ENCODE data around the gene NAPEPLD.

NAPEPLD gene

DNA sequence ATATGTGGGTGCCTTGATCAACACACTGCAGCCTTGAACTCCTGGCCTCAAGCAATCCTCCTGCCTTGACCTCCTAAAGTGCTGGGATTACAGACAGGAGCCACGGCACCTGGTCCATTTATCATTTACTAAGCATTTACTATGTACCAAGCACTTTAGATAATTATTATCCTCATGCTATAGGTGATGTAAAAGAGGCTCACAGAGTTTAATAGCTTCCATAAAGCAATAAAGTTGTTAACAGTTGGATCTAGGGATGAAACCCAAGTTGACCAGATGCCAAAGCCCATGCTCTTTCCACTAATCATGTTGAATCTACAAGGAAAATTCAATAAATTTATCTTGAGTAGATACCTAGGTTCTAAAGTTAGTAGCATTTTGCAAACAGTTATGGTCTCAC lies 5.0 kb downstream of the NAPEPLD start:
- no peak overlapping the region for H3K4me3 ChIP-seq (ENCODE audit: control insufficient read depth in 1 of 7, extremely low read depth in 1 of 7, insufficient read depth in 4 of 7, low read depth in 2 of 7, low read length in 6 of 7)
- ChIA-PET POLR2A (no interaction called here), CTCF (no interaction called here)
- H3K27ac ChIP-seq (ENCODE audit: insufficient read depth in 1 of 2, low read depth in 1 of 2, low read length in 2 of 2, poor library complexity in 1 of 2, severe bottlenecking in 2 of 2): no peak overlapping the region
- H3K9me3 ChIP-seq (ENCODE audit: control extremely low read depth in 1 of 5, control insufficient read depth in 4 of 5, insufficient read depth in 2 of 5, low read depth in 1 of 5, low read length in 4 of 5): no peaks in the 10 kb centered on the region
- peaks cover 0 to 7% (median 3%) of the 10 kb centered on the region in 4 experiments for H3K36me3 ChIP-seq (ENCODE audit: control insufficient read depth in 4 of 4, insufficient read depth in 4 of 4, low read length in 3 of 4)
- no peak for DNase-seq
- no CpG with 5 or more reads among the region's 1 CpG for WGBS (ENCODE audit: insufficient coverage)
- H3K27me3 ChIP-seq (replicated peaks in 2 of 5; ENCODE audit: control insufficient read depth in 4 of 5, insufficient read depth in 5 of 5, low read length in 4 of 5): no peaks in the 10 kb centered on the region
- peaks cover 4 to 25% (median 11%) of the 10 kb centered on the region in 4 experiments for H3K4me1 ChIP-seq (ENCODE audit: control extremely low read depth in 1 of 4, control insufficient read depth in 4 of 4, insufficient read depth in 4 of 4, low read length in 3 of 4)

DNA sequence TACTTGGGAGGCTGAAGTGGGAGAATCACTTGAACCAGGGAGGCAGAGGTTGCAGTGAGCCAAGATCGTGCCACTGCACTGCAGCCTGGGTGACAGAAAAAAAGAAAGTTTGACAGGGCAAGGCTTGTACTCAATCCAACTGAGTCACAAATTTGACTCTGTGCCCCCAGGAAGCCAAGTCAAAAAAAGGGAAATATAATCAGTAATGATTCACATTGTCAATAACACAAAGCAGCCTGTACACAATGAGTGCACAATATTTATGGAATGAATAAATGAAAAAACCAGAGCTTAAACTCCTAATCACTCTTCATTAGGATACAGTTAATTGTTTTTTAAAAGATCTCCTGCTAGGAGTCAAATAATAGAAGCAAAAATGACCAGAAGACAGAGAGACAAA lies 6.4 kb downstream of the NAPEPLD start:
- ChIA-PET POLR2A (no interaction called here), CTCF (no interaction called here)
- no peaks in the 10 kb centered on the region for H3K9me3 ChIP-seq (ENCODE audit: control extremely low read depth in 1 of 5, control insufficient read depth in 4 of 5, insufficient read depth in 2 of 5, low read depth in 1 of 5, low read length in 4 of 5)
- 100% methylated on average over 1 of the region's 1 CpG for WGBS (ENCODE audit: insufficient coverage)
- H3K36me3 ChIP-seq (ENCODE audit: control insufficient read depth in 4 of 4, insufficient read depth in 4 of 4, low read length in 3 of 4): peaks cover 0 to 7% (median 3%) of the 10 kb centered on the region in 4 experiments
- peaks cover 0 to 11% (median 5%) of the 10 kb centered on the region in 4 experiments for H3K4me1 ChIP-seq (ENCODE audit: control extremely low read depth in 1 of 4, control insufficient read depth in 4 of 4, insufficient read depth in 4 of 4, low read length in 3 of 4)
- no peak for DNase-seq
- H3K4me3 ChIP-seq (ENCODE audit: control insufficient read depth in 1 of 7, extremely low read depth in 1 of 7, insufficient read depth in 4 of 7, low read depth in 2 of 7, low read length in 6 of 7): no peak overlapping the region
- no peaks in the 10 kb centered on the region for H3K27me3 ChIP-seq (replicated peaks in 2 of 5; ENCODE audit: control insufficient read depth in 4 of 5, insufficient read depth in 5 of 5, low read length in 4 of 5)
- no peak overlapping the region for H3K27ac ChIP-seq (ENCODE audit: insufficient read depth in 1 of 2, low read depth in 1 of 2, low read length in 2 of 2, poor library complexity in 1 of 2, severe bottlenecking in 2 of 2)

DNA sequence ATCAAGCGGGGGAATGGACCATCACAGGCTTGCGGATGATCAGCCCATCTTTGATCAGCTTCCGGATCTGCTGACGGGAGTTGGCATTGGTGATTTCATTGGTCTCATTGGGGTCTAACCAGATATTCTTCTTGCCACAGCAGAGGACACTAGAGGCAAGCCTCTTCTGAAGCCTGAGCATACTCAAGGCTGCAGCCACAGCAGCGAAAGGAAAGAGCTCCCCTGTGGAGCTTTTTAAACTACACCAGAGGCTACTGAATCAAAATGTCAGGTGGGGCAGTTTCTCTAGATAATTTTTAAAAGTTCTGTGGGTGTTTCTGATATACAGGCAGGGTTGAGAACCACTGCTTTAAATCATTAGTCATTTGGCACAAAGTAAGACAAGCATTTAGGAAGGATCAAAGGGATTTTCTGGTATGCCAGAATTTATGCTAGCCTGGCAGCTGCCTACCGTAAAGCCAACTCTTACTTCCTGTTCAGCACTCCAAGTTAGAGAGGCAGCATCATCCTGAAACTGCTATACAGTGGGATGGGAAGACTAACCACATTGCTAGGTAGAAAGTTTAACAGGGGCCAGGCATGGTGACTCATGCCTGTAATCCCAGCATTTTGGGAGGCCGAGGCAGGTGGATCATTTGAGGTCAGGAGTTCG lies 7.0 kb downstream of the NAPEPLD start:
- Histone ChIP-seq H3K4me1 (ENCODE audit: control extremely low read depth in 1 of 4, control insufficient read depth in 4 of 4, insufficient read depth in 4 of 4, low read length in 3 of 4) (peaks cover 0 to 5% (median 2%) of the 10 kb centered on the region in 4 experiments), H3K27ac (ENCODE audit: insufficient read depth in 1 of 2, low read depth in 1 of 2, low read length in 2 of 2, poor library complexity in 1 of 2, severe bottlenecking in 2 of 2) (no peak overlapping the region), H3K27me3 (replicated peaks in 2 of 5; ENCODE audit: control insufficient read depth in 4 of 5, insufficient read depth in 5 of 5, low read length in 4 of 5) (no peaks in the 10 kb centered on the region), H3K4me3 (ENCODE audit: control insufficient read depth in 1 of 7, extremely low read depth in 1 of 7, insufficient read depth in 4 of 7, low read depth in 2 of 7, low read length in 6 of 7) (no peak overlapping the region), H3K9me3 (ENCODE audit: control extremely low read depth in 1 of 5, control insufficient read depth in 4 of 5, insufficient read depth in 2 of 5, low read depth in 1 of 5, low read length in 4 of 5) (no peaks in the 10 kb centered on the region), H3K36me3 (ENCODE audit: control insufficient read depth in 4 of 4, insufficient read depth in 4 of 4, low read length in 3 of 4) (peaks cover 0 to 7% (median 3%) of the 10 kb centered on the region in 4 experiments)
- CTCF ChIA-PET: no interaction called here
- 88% methylated on average over 6 of the region's 8 CpGs for WGBS (ENCODE audit: insufficient coverage)
- DNase-seq: no peak
- POLR2A ChIA-PET: no interaction called here

DNA sequence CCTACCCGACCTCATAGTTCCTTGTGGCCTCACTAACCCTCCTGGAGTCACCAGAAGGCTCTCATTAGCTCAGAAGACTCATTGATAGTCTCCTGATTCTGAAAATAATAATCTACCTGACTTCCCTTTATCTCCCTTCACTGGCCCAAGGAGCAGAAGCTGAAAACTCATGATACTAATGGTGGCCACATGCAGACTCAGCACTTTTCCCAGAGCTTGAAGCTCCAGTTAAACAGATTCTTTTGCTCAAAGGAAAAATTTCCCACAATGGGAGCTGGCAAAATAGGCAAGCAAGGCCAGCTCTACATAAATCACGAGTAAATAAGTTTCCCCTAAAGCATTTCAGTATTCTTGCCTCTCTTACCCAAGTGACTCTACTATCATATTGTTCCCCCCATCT lies 8.2 kb downstream of the NAPEPLD start:
- no peaks in the 10 kb centered on the region for H3K9me3 ChIP-seq (ENCODE audit: control extremely low read depth in 1 of 5, control insufficient read depth in 4 of 5, insufficient read depth in 2 of 5, low read depth in 1 of 5, low read length in 4 of 5)
- no peak overlapping the region for H3K27ac ChIP-seq (ENCODE audit: insufficient read depth in 1 of 2, low read depth in 1 of 2, low read length in 2 of 2, poor library complexity in 1 of 2, severe bottlenecking in 2 of 2)
- H3K36me3 ChIP-seq (ENCODE audit: control insufficient read depth in 4 of 4, insufficient read depth in 4 of 4, low read length in 3 of 4): peaks cover 0 to 7% (median 3%) of the 10 kb centered on the region in 4 experiments
- ChIA-PET CTCF (interaction anchor here (1.0 kb wide), 1 partner anchor 10 kb away, joined by 3 read pairs; no protein-coding TSS in a partner anchor), POLR2A (no interaction called here)
- H3K4me3 ChIP-seq (ENCODE audit: control insufficient read depth in 1 of 7, extremely low read depth in 1 of 7, insufficient read depth in 4 of 7, low read depth in 2 of 7, low read length in 6 of 7): no peak overlapping the region
- H3K27me3 ChIP-seq (replicated peaks in 2 of 5; ENCODE audit: control insufficient read depth in 4 of 5, insufficient read depth in 5 of 5, low read length in 4 of 5): no peaks in the 10 kb centered on the region
- DNase-seq: no peak
- no peaks in the 10 kb centered on the region for H3K4me1 ChIP-seq (ENCODE audit: control extremely low read depth in 1 of 4, control insufficient read depth in 4 of 4, insufficient read depth in 4 of 4, low read length in 3 of 4)
- 92% methylated on average over 1 of the region's 2 CpGs for WGBS (ENCODE audit: insufficient coverage)

DNA sequence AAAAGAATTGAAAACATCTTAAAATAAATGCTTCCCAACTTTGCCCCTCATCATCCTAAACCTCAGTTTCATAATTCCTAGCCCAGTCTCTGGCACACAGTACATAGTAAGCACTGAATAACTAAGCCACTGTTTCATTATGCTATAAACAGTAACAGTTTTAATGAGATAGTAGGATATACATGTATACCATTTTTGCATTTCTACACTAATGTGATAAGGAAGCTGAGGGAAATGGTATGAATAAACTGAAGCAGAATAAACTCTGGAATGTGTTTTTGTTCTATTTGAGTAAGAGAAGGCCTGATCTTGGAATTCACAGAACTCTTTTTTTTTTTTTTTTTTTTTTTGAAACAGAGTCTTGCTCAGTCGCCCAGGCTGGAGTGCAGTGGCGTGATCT lies 8.8 kb downstream of the NAPEPLD start:
- H3K4me3 ChIP-seq (ENCODE audit: control insufficient read depth in 1 of 7, extremely low read depth in 1 of 7, insufficient read depth in 4 of 7, low read depth in 2 of 7, low read length in 6 of 7): no peak overlapping the region
- H3K4me1 ChIP-seq (ENCODE audit: control extremely low read depth in 1 of 4, control insufficient read depth in 4 of 4, insufficient read depth in 4 of 4, low read length in 3 of 4): no peaks in the 10 kb centered on the region
- H3K27me3 ChIP-seq (replicated peaks in 2 of 5; ENCODE audit: control insufficient read depth in 4 of 5, insufficient read depth in 5 of 5, low read length in 4 of 5): no peaks in the 10 kb centered on the region
- DNase-seq: no peak
- H3K27ac ChIP-seq (ENCODE audit: insufficient read depth in 1 of 2, low read depth in 1 of 2, low read length in 2 of 2, poor library complexity in 1 of 2, severe bottlenecking in 2 of 2): no peak overlapping the region
- ChIA-PET CTCF (interaction anchor here (1.0 kb wide), 1 partner anchor 10 kb away, joined by 3 read pairs; no protein-coding TSS in a partner anchor), POLR2A (no interaction called here)
- WGBS (ENCODE audit: insufficient coverage): no CpG with 5 or more reads among the region's 2 CpGs
- peaks cover 0 to 7% (median 3%) of the 10 kb centered on the region in 4 experiments for H3K36me3 ChIP-seq (ENCODE audit: control insufficient read depth in 4 of 4, insufficient read depth in 4 of 4, low read length in 3 of 4)
- no peaks in the 10 kb centered on the region for H3K9me3 ChIP-seq (ENCODE audit: control extremely low read depth in 1 of 5, control insufficient read depth in 4 of 5, insufficient read depth in 2 of 5, low read depth in 1 of 5, low read length in 4 of 5)

DNA sequence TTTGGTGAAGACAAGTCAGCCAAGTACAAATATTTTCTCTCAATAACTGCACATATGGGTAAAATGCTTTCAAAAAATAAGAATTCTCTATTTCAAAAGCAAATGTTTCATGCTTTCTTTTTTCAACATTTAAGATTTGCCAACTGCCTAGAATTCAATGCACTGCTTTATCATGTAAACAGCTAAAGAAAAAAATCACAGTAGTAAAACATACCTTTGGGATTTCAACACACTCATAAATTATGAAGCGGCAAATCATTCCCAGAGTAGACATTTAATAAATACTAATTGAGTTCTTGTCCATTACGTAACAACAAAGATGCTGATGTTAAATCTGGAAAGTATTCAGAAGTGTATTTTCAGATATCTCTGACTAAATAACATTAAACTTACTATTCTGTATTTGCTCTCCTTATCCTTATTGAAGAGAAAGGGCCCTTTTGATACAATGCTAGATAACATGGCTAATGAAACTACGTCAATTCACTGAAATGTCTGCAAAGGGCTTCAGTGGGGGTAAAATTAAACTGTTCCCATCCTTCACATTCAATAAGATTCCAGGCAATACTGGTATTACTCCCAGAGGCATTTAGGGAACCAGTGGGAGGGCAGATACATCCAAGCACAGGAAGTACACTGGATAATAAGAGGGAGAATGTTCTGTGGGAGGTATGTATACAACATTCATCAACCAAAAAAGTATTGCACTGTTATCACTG lies 13.9 kb downstream of the NAPEPLD start:
- no CpG with 5 or more reads among the region's 3 CpGs for WGBS (ENCODE audit: insufficient coverage)
- POLR2A ChIA-PET: interaction anchor here (1.2 kb wide), 1 partner anchor 698 kb away, joined by 3 read pairs; no protein-coding TSS in a partner anchor
- CTCF ChIA-PET: no interaction called here
- no peak overlapping the region for H3K27ac ChIP-seq (ENCODE audit: insufficient read depth in 1 of 2, low read depth in 1 of 2, low read length in 2 of 2, poor library complexity in 1 of 2, severe bottlenecking in 2 of 2)
- H3K9me3 ChIP-seq (ENCODE audit: control extremely low read depth in 1 of 5, control insufficient read depth in 4 of 5, insufficient read depth in 2 of 5, low read depth in 1 of 5, low read length in 4 of 5): no peaks in the 10 kb centered on the region
- H3K4me1 ChIP-seq (ENCODE audit: control extremely low read depth in 1 of 4, control insufficient read depth in 4 of 4, insufficient read depth in 4 of 4, low read length in 3 of 4): peaks cover 0 to 4% (median 0%) of the 10 kb centered on the region in 4 experiments
- H3K4me3 ChIP-seq (ENCODE audit: control insufficient read depth in 1 of 7, extremely low read depth in 1 of 7, insufficient read depth in 4 of 7, low read depth in 2 of 7, low read length in 6 of 7): no peak overlapping the region
- no peaks in the 10 kb centered on the region for H3K27me3 ChIP-seq (replicated peaks in 2 of 5; ENCODE audit: control insufficient read depth in 4 of 5, insufficient read depth in 5 of 5, low read length in 4 of 5)
- H3K36me3 ChIP-seq (ENCODE audit: control insufficient read depth in 4 of 4, insufficient read depth in 4 of 4, low read length in 3 of 4): peaks cover 0 to 5% (median 0%) of the 10 kb centered on the region in 4 experiments
- no peak for DNase-seq

DNA sequence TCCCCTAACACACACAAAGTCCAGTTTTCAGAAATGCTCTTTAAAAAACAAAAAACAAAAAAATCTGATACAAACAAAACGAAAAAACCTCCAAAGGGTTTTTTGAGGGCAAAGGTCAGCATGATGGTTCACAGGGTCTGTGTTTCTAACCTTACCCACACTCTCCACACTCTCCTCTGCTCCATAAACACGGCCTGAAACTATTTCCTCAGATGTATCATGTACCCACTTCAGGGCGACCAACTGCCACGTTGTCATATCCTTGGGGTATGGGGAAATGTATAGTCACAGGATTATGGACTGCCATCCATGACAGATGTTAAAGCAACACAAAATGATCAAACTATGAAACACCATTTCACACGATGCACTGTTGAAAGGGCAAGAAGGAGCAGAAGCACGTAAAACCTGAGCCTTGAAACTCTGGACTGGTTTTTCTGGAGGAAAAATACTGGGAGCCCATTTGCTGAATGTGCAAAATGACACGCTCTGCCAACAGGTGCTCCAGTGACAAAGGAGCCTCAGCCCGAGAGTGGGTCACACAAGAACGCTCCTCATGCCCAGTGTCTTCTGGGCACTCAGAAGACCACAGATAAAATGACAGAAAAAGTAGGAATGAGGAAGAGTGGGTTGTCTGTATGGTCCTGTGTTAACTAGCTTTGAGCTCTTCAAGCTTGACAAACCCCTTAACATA lies 15.8 kb downstream of the NAPEPLD start:
- H3K36me3 ChIP-seq (ENCODE audit: control insufficient read depth in 4 of 4, insufficient read depth in 4 of 4, low read length in 3 of 4): peaks cover 0 to 4% (median 4%) of the 10 kb centered on the region in 4 experiments
- H3K4me1 ChIP-seq (ENCODE audit: control extremely low read depth in 1 of 4, control insufficient read depth in 4 of 4, insufficient read depth in 4 of 4, low read length in 3 of 4): peaks cover 0 to 4% (median 0%) of the 10 kb centered on the region in 4 experiments
- no peak overlapping the region for H3K27ac ChIP-seq (ENCODE audit: insufficient read depth in 1 of 2, low read depth in 1 of 2, low read length in 2 of 2, poor library complexity in 1 of 2, severe bottlenecking in 2 of 2)
- CTCF ChIA-PET: no interaction called here
- no peaks in the 10 kb centered on the region for H3K27me3 ChIP-seq (replicated peaks in 2 of 5; ENCODE audit: control insufficient read depth in 4 of 5, insufficient read depth in 5 of 5, low read length in 4 of 5)
- no peaks in the 10 kb centered on the region for H3K9me3 ChIP-seq (ENCODE audit: control extremely low read depth in 1 of 5, control insufficient read depth in 4 of 5, insufficient read depth in 2 of 5, low read depth in 1 of 5, low read length in 4 of 5)
- no peak overlapping the region for H3K4me3 ChIP-seq (ENCODE audit: control insufficient read depth in 1 of 7, extremely low read depth in 1 of 7, insufficient read depth in 4 of 7, low read depth in 2 of 7, low read length in 6 of 7)
- POLR2A ChIA-PET: no interaction called here
- no peak for DNase-seq
- WGBS (ENCODE audit: insufficient coverage): 100% methylated on average over 4 of the region's 9 CpGs
